Measurements from ENCODE around the gene HRC. TPM values are rescaled to one million over a fixed set of nuclear protein-coding genes. Genes with fewer than 3 reads are reported as not detected.
"Not testable (repeated sequence)": the region's sequence is repeated elsewhere in the genome, so short reads cannot be mapped to it uniquely, and the experiment has no call there.

Gene HRC
- total RNA-seq, 3 donors from 2014 or later, result 0.73 to 1.9 (median 1.2) TPM

DNA sequence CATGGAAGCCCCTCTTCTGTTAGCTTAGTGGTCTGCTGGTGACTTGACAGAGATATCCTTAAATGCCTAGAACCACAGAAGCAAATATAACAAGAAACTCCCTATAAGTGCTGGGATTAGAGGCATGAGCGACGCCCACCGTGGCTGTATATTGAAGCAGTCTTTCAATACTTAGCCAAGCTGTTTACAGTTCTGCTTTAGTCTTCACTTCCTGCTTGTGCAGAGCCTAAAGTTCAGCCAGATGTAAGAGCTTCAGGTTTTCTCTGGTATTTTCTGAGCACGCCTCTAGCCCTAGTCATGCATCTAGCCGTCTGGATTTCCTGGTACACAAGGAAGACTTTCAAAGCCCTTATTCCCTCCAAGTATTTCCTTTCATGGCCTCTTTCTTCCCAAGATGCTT, 30.9 kb upstream of the HRC start:
- H3K9me3 ChIP-seq, result no peaks in the 10 kb centered on the region
- H3K4me3 ChIP-seq, result no peak overlapping the region
- H3K36me3 ChIP-seq (ENCODE audit: low read depth), result no peaks in the 10 kb centered on the region
- TF ChIP-seq CTCF (IDR thresholded peaks at IDR 0.05), result no peak
- ATAC-seq (peak; percentile 91), DNase-seq (peak in 1 of 3 donors; percentile 18)
- no peaks in the 10 kb centered on the region for H3K4me1 ChIP-seq (ENCODE audit: low read depth)
- intact Hi-C loops (cut with DNase I, micrococcal nuclease), result loop anchor here in 1 of 2 donors (10.0 kb wide), 1 partner anchor 91 kb away; no protein-coding TSS in a partner anchor

DNA sequence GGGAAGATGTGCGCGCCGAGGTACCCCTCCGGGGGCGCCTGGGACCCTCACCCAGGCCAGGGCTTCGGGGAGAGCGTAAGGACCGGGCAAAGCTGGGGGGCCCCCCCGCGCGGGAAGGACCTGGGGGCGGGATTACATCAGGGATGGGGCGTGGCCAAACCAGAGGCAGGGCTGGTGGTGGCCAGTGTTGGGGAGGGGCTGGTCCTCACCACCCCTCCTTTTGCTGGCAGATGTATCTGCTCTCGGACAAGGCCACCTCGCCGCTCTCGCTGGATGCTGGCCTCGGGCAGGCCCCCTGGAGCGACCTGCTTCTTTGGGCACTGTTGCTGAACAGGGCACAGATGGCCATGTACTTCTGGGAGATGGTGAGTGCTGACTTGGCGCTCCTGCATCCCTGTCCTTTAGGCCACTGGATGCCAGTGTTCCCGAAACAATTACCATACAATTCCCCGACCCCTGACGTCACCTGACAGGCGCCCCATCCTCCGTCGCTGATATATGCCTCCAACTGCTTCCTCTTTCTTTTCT, 27.7 kb upstream of the HRC start:
- TF ChIP-seq CTCF (IDR thresholded peaks at IDR 0.05), result no peak
- no peaks in the 10 kb centered on the region for H3K36me3 ChIP-seq (ENCODE audit: low read depth)
- H3K4me3 ChIP-seq, result no peak overlapping the region
- H3K9me3 ChIP-seq, result no peaks in the 10 kb centered on the region
- intact Hi-C loops (cut with DNase I, micrococcal nuclease), result loop anchor here in 1 of 2 donors (10.0 kb wide), 1 partner anchor 88 kb away; no protein-coding TSS in a partner anchor
- no peaks in the 10 kb centered on the region for H3K4me1 ChIP-seq (ENCODE audit: low read depth)
- ATAC-seq, result no peak
- peak in 1 of 3 donors; percentile 39 for DNase-seq

- not testable (repeated sequence) for H3K4me3 ChIP-seq; H3K9me3 ChIP-seq; ATAC-seq; H3K4me1 ChIP-seq (ENCODE audit: low read depth); H3K36me3 ChIP-seq (ENCODE audit: low read depth)
- peak in 1 of 3 donors; percentile 44 for DNase-seq
- intact Hi-C loops (cut with DNase I, micrococcal nuclease), result loop anchor here in 1 of 2 donors (10.0 kb wide), 1 partner anchor 87 kb away; no protein-coding TSS in a partner anchor
Measured at GRCh38 chr19:49182010-49182847, 27.0 kb upstream of the HRC start.

GRCh38 chr19:49180659-49181058, 25.5 kb upstream of the HRC start:
- no peak for ATAC-seq
- H3K4me1 ChIP-seq (ENCODE audit: low read depth), result no peaks in the 10 kb centered on the region
- H3K4me3 ChIP-seq, result no peak overlapping the region
- no peak for DNase-seq
- H3K36me3 ChIP-seq (ENCODE audit: low read depth), result no peaks in the 10 kb centered on the region
- no peak for TF ChIP-seq CTCF (IDR thresholded peaks at IDR 0.05)
- H3K9me3 ChIP-seq, result no peaks in the 10 kb centered on the region
- intact Hi-C loops (cut with DNase I, micrococcal nuclease), result loop anchor here in 1 of 2 donors (10.0 kb wide), 1 partner anchor 86 kb away; no protein-coding TSS in a partner anchor

DNA sequence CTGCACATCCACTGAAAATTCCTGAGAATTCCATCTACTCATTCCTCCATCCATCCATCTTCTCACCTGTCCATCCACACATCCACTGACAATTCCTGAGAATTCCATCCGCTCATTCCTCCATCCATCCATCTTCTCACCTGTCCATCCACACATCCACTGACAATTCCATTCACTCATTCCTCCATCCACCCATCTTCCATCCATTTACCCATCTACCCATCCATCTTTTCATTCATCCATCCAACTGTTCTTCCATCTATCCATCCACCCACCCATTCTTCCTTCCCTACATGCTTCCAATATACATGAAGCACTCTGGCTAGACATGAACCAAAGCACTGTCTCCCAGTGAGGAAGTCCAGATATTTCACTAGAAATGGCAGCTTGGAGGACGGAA, 18.0 kb upstream of the HRC start:
- ATAC-seq (no peak), DNase-seq (no peak)
- no peaks in the 10 kb centered on the region for H3K36me3 ChIP-seq (ENCODE audit: low read depth)
- no peak for TF ChIP-seq CTCF (IDR thresholded peaks at IDR 0.05)
- intact Hi-C loops (cut with DNase I, micrococcal nuclease), result no loop called here
- peaks cover 17% of the 10 kb centered on the region for H3K4me1 ChIP-seq (ENCODE audit: low read depth)
- no peaks in the 10 kb centered on the region for H3K9me3 ChIP-seq
- H3K4me3 ChIP-seq, result no peak overlapping the region

DNA sequence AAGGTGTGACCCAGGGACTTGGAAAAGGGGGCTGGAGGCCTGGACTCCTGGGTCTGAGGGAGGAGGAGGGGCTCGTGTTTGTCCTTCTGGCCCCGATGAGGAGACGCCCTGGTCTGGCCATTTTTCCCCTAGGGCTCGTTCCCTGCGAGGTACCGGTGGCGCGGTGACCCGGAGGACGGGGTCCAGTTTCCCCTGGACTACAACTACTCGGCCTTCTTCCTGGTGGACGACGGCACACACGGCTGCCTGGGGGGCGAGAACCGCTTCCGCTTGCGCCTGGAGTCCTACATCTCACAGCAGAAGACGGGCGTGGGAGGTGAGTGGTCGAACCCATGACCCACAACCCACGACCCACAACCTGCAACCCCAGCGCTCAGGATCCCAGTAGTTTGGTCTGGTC, 13.2 kb upstream of the HRC start:
- Histone ChIP-seq H3K4me3 (no peak overlapping the region), H3K4me1 (ENCODE audit: low read depth) (peaks cover 38% of the 10 kb centered on the region), H3K9me3 (no peaks in the 10 kb centered on the region), H3K36me3 (ENCODE audit: low read depth) (no peaks in the 10 kb centered on the region)
- intact Hi-C loops (cut with DNase I, micrococcal nuclease), result no loop called here
- DNase-seq (peak in 1 of 3 donors; percentile 55), ATAC-seq (no peak)
- no peak for TF ChIP-seq CTCF (IDR thresholded peaks at IDR 0.05)

All from mucosa of descending colon (tissue), 3 donors.